HCT116 (cell line): ENCODE data around the gene TIMP3.
"Not testable (repeated sequence)": the region's sequence is repeated elsewhere in the genome, so short reads cannot be mapped to it uniquely, and the experiment has no call there.

Experiments
- MAX ChIP-seq: IDR thresholded peaks from 2 replicates; pipeline ENCODE4 v1.6.1; 2012
- SP1 ChIP-seq: IDR thresholded peaks from 2 replicates; pipeline ENCODE4 v1.6.1; 2012; ENCODE audit warnings: low read depth
- TF ChIP-seq, protein P1 (sequence below), 3 experiments: fragments of 200-600 bp in 1 of 3; sonication (generic) in 1 of 3; IDR thresholded peaks in 2 of 3; conservative IDR thresholded peaks in 1 of 3; 2 replicates each; pipeline ENCODE4 v1.5.1; 2012 to 2017; ENCODE audit warnings: low read depth in 2 of 3, low read length in 2 of 3, antibody characterized with exemption in 1 of 3, borderline replicate concordance in 1 of 3, control low read depth in 1 of 3, mild to moderate bottlenecking in 1 of 3, mixed read lengths in 1 of 3, mixed run types in 1 of 3, moderate library complexity in 1 of 3; ENCODE audit not compliant: insufficient read depth in 1 of 3

DNA sequence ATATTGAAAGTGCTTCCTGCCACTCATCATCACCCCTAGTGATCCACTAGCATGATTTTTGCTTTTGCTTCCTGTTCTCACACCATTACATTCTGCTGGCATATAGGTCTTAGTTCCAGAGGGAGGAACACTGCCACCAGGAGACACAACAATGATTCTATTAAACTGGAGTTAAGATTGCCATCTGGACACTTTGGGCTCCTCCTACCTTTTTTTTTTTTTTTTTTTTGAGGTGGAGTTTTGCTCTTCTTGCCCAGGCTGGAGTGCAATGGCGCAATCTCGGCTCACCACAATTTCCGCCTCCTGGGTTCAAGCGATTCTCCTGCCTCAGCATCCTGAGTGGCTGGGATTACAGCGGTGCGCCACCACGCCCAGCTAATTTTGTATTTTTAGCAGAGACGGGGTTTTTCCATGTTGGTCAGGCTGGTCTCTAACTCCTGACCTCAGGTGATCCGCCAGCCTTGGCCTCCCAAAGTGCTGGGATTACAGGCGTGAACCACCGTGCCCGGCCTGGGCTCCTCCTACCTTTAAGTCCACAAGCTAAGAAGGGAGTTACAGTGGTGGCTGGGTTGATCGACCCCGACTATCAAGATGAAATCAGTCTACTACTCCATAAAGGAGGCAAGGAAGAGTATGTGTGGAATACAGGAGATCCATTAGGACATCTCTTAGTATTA lies 44.3 kb upstream of the TIMP3 start:
- TF ChIP-seq, protein P1, sequence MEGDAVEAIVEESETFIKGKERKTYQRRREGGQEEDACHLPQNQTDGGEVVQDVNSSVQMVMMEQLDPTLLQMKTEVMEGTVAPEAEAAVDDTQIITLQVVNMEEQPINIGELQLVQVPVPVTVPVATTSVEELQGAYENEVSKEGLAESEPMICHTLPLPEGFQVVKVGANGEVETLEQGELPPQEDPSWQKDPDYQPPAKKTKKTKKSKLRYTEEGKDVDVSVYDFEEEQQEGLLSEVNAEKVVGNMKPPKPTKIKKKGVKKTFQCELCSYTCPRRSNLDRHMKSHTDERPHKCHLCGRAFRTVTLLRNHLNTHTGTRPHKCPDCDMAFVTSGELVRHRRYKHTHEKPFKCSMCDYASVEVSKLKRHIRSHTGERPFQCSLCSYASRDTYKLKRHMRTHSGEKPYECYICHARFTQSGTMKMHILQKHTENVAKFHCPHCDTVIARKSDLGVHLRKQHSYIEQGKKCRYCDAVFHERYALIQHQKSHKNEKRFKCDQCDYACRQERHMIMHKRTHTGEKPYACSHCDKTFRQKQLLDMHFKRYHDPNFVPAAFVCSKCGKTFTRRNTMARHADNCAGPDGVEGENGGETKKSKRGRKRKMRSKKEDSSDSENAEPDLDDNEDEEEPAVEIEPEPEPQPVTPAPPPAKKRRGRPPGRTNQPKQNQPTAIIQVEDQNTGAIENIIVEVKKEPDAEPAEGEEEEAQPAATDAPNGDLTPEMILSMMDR (IDR thresholded peaks at IDR 0.05 in 2 of 3, conservative IDR thresholded peaks at IDR 0.05 in 1 of 3; ENCODE audit: borderline replicate concordance in 1 of 3, insufficient read depth in 1 of 3, low read depth in 2 of 3, low read length in 2 of 3): not testable (repeated sequence)
- not testable (repeated sequence) for TF ChIP-seq MAX, SP1
